ENCODE measurements around the gene BICD2. TPM values are rescaled to one million over a fixed set of nuclear protein-coding genes. Genes with fewer than 3 reads are reported as not detected.
A peak's percentile ranks its signal among the peaks of the same experiment; 100 is the strongest.

The BICD2 gene
- total and polyA plus RNA-seq, 4 donors = 13.8 to 33.2 (median 26.4) TPM

DNA sequence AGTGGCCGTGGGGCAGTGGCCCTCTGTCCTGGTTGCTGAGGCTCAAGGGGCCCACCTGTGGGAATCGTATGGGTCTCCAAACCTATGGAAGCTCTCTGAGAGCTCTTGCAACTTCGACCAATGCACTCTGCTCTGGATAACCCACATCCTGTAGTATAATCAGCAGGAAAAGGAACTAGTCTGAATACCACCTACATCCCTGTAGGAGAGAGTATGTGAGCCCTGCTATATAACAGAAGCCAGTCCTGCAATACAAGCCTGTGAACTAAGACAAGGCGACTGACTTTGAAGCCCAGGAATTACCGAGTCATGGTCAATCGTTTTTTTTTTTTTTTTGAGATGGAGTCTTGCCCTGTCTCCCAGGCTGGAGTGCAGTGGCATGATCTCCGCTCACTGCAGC, 29.8 kb upstream of the BICD2 start:
- Histone ChIP-seq H3K4me3 (no peak overlapping the region), H3K9ac (ENCODE audit: insufficient read depth in 1 of 2, low read length in 2 of 2) (no peak overlapping the region), H3K36me3 (ENCODE audit: control insufficient read depth in 4 of 4, insufficient read depth in 4 of 4, low read length in 4 of 4) (no peaks in the 10 kb centered on the region), H3K4me1 (ENCODE audit: control insufficient read depth in 5 of 5, insufficient read depth in 5 of 5, low read length in 5 of 5) (no peaks in the 10 kb centered on the region), H3K9me3 (ENCODE audit: control insufficient read depth in 4 of 4, insufficient read depth in 3 of 4, low read length in 3 of 4) (no peaks in the 10 kb centered on the region), H3K27me3 (ENCODE audit: control insufficient read depth in 3 of 3, insufficient read depth in 3 of 3, low read length in 2 of 3) (peaks cover 0 to 32% (median 27%) of the 10 kb centered on the region in 3 donors), H3K27ac (ENCODE audit: low read depth in 1 of 2, low read length in 1 of 2) (no peak overlapping the region)
- 48 to 64% methylated on average over 7 of the region's 7 CpGs for WGBS, 2 donors
- TF ChIP-seq, protein P1, sequence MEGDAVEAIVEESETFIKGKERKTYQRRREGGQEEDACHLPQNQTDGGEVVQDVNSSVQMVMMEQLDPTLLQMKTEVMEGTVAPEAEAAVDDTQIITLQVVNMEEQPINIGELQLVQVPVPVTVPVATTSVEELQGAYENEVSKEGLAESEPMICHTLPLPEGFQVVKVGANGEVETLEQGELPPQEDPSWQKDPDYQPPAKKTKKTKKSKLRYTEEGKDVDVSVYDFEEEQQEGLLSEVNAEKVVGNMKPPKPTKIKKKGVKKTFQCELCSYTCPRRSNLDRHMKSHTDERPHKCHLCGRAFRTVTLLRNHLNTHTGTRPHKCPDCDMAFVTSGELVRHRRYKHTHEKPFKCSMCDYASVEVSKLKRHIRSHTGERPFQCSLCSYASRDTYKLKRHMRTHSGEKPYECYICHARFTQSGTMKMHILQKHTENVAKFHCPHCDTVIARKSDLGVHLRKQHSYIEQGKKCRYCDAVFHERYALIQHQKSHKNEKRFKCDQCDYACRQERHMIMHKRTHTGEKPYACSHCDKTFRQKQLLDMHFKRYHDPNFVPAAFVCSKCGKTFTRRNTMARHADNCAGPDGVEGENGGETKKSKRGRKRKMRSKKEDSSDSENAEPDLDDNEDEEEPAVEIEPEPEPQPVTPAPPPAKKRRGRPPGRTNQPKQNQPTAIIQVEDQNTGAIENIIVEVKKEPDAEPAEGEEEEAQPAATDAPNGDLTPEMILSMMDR (IDR thresholded peaks at IDR 0.05; ENCODE audit: control extremely low read depth, extremely low read depth) = no peak
- ATAC-seq (ENCODE audit: insufficient read depth, low FRiP score) (no peak), DNase-seq (no peak)

DNA sequence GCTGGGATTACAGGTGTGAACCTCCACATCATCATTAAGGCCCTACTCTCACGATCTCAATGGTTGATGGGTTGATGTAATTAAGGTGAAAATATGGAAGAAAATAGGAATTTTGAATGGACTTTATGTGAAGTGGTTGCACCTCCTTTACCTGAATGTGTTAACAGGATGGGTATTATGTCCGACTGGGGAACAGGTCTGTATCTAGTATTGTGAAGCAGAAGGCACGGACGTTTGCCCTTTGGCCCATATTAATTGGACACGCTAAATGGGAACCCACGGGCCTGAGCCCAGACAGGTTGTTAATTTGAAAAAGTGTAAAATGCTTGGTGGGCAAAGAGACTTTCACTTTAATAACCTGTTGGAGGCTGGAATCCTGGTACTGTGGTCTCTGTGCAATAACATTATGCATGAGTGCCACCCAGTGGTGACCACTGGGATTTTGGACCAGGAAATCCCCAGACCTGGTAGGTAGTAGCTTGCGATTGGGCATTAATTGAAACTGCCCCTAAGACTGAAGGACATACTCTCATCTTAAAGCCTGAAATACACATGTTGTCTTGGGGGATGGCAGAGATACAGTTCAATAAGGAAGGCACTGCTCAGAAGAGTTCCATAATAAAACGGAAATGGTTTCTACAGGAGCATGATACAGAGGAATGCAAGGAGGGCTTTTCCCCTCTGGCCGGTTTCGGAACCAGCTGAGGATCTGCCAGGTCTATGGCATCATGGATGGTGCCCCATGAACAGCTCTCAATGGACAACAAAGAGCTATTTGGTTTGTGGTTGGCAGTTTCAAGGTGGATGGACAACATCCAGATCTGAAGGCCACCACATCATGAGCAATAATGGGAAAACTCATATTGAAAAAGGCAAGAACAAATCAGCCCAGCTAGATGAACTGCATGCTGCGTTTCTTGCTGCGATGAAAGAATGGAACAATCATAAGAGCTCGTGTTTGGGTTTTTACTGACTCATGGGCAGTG, 26.2 kb upstream of the BICD2 start:
- TF ChIP-seq, protein P1 (IDR thresholded peaks at IDR 0.05; ENCODE audit: control extremely low read depth, extremely low read depth) = peak; percentile 94
- ATAC-seq (ENCODE audit: insufficient read depth, low FRiP score) (peak; percentile 75), DNase-seq (peak; percentile 79 to 84 (median 81))
- Histone ChIP-seq H3K4me3 (no peak overlapping the region), H3K4me1 (ENCODE audit: control insufficient read depth in 5 of 5, insufficient read depth in 5 of 5, low read length in 5 of 5) (no peaks in the 10 kb centered on the region), H3K27ac (ENCODE audit: low read depth in 1 of 2, low read length in 1 of 2) (no peak overlapping the region), H3K27me3 (ENCODE audit: control insufficient read depth in 3 of 3, insufficient read depth in 3 of 3, low read length in 2 of 3) (no peaks in the 10 kb centered on the region), H3K9me3 (ENCODE audit: control insufficient read depth in 4 of 4, insufficient read depth in 3 of 4, low read length in 3 of 4) (peaks cover 0 to 3% (median 0%) of the 10 kb centered on the region in 4 donors), H3K9ac (ENCODE audit: insufficient read depth in 1 of 2, low read length in 2 of 2) (no peak overlapping the region), H3K36me3 (ENCODE audit: control insufficient read depth in 4 of 4, insufficient read depth in 4 of 4, low read length in 4 of 4) (no peaks in the 10 kb centered on the region)
- WGBS, 2 donors = 45 to 54% methylated on average over 13 of the region's 13 CpGs

- TF ChIP-seq, protein P1 (IDR thresholded peaks at IDR 0.05; ENCODE audit: control extremely low read depth, extremely low read depth) = no peak
- H3K27me3 ChIP-seq (ENCODE audit: control insufficient read depth in 3 of 3, insufficient read depth in 3 of 3, low read length in 2 of 3) = peaks cover 0 to 7% (median 0%) of the 10 kb centered on the region in 3 donors
- no peaks in the 10 kb centered on the region for H3K4me1 ChIP-seq (ENCODE audit: control insufficient read depth in 5 of 5, insufficient read depth in 5 of 5, low read length in 5 of 5)
- H3K4me3 ChIP-seq = no peak overlapping the region
- peaks cover 0 to 3% (median 0%) of the 10 kb centered on the region in 4 donors for H3K9me3 ChIP-seq (ENCODE audit: control insufficient read depth in 4 of 4, insufficient read depth in 3 of 4, low read length in 3 of 4)
- no peaks in the 10 kb centered on the region for H3K36me3 ChIP-seq (ENCODE audit: control insufficient read depth in 4 of 4, insufficient read depth in 4 of 4, low read length in 4 of 4)
- no peak overlapping the region for H3K27ac ChIP-seq (ENCODE audit: low read depth in 1 of 2, low read length in 1 of 2)
- no peak overlapping the region for H3K9ac ChIP-seq (ENCODE audit: insufficient read depth in 1 of 2, low read length in 2 of 2)
- no peak for ATAC-seq (ENCODE audit: insufficient read depth, low FRiP score)
- WGBS, 2 donors = 83 to 85% methylated on average over 1 of the region's 1 CpG
- no peak for DNase-seq
These were observed 21.7 kb upstream of the BICD2 start for GRCh38 chr9:92786298-92786697.
